Breast epithelium (tissue), 4 donors: ENCODE measurements around the gene FAM227A. TPM values are rescaled to one million over a fixed set of nuclear protein-coding genes. Genes with fewer than 3 reads are reported as not detected.

Experiments used
- DNase-seq, 2 donors: peaks; one replicate each; pipeline ENCODE4 v3.0.0-alpha.2; 2019; ENCODE audit warnings: low spot score in 2 of 2
- H3K27ac ChIP-seq, 2 donors: fragments of 200-600 bp; sonication (generic) in 1 of 2; one replicate each; pipeline ENCODE4 v1.5.1; 2016 to 2019; ENCODE audit warnings: mild to moderate bottlenecking in 1 of 2
- H3K27me3 ChIP-seq, 2 donors: fragments of 200-600 bp; sonication (generic) in 1 of 2; one replicate each; pipeline versions ENCODE4 v1.5.1 to v1.6.0; 2017 to 2019; ENCODE audit warnings: control low read depth in 1 of 2, mild to moderate bottlenecking in 1 of 2
- H3K36me3 ChIP-seq: fragments of 200-600 bp; one replicate; pipeline ENCODE4 v1.5.1; 2019
- H3K4me1 ChIP-seq, 2 donors: fragments of 200-600 bp; sonication (generic); one replicate each; pipeline ENCODE4 v1.5.1; 2016 to 2019; ENCODE audit warnings: control low read depth in 1 of 2
- H3K4me3 ChIP-seq, 3 donors: fragments of 200-600 bp; sonication (generic); 1 replicate in 2 of 3; 2 replicates in 1 of 3; pipeline ENCODE4 v1.5.1; 2016 to 2019; ENCODE audit warnings: mild to moderate bottlenecking in 3 of 3, moderate library complexity in 2 of 3
- H3K9me3 ChIP-seq, 2 donors: fragments of 200-600 bp; sonication (generic) in 1 of 2; one replicate each; pipeline ENCODE4 v1.5.1; 2016 to 2019; ENCODE audit warnings: control low read depth in 1 of 2
- CTCF ChIP-seq, 3 donors: fragments of 450-650 bp; IDR thresholded peaks; one replicate each; pipeline ENCODE4 v1.5.1; 2016 to 2017; ENCODE audit warnings: antibody characterized with exemption in 3 of 3, mild to moderate bottlenecking in 3 of 3, moderate library complexity in 3 of 3
- POLR2A ChIP-seq: fragments of 450-650 bp; IDR thresholded peaks from one replicate; pipeline ENCODE4 v1.6.1; 2016; ENCODE audit warnings: antibody characterized with exemption, mild to moderate bottlenecking, moderate library complexity
- POLR2AphosphoS5 ChIP-seq, 3 donors: sonication (generic); formaldehyde crosslinking; IDR thresholded peaks; one replicate each; pipeline ENCODE4 v1.6.1; 2017; ENCODE audit warnings: antibody characterized with exemption in 3 of 3
- intact Hi-C: fragments of 100-400 bp; cut with DNase I; formaldehyde crosslinking; loops from one replicate; pipeline ENCODE4 v1.15.1; 2023; ENCODE audit warnings: low total_unique reads
- total RNA-seq, 3 donors: library from RNA; depleted of rRNA; stranded (reverse); fragments of >200 nt; gene quantifications; one replicate each; pipeline ENCODE4 v1.1.0, GENCODE V29; 2016

FAM227A gene
- total RNA-seq, 3 donors from 2014 or later, result 0.16 to 7.9 (median 6.3) TPM

- intact Hi-C loops, result no loop called here
- DNase-seq, result peak in 1 of 2 donors; percentile 27
- no peak overlapping the region for H3K27ac ChIP-seq
- no peak overlapping the region for H3K4me3 ChIP-seq
- TF ChIP-seq CTCF (IDR thresholded peaks at IDR 0.05), result no peak
- no peak for TF ChIP-seq POLR2AphosphoS5 (IDR thresholded peaks at IDR 0.05)
- no peak for TF ChIP-seq POLR2A
- H3K36me3 ChIP-seq, result no peaks in the 10 kb centered on the region
- H3K9me3 ChIP-seq, result no peaks in the 10 kb centered on the region
- H3K4me1 ChIP-seq, result no peaks in the 10 kb centered on the region
- H3K27me3 ChIP-seq, result no peaks in the 10 kb centered on the region
These were observed 28.7 kb upstream of the FAM227A start for GRCh38 chr22:38684895-38685294.

- DNase-seq, result peak; percentile 72 to 85
- Histone ChIP-seq H3K27ac (peak within 1 kb of the TSS; percentile 50 to 80), H3K27me3 (no peaks in the 10 kb centered on the region), H3K4me3 (peak within 1 kb of the TSS; percentile 92 to 98 (median 95)), H3K9me3 (no peaks in the 10 kb centered on the region), H3K36me3 (no peaks in the 10 kb centered on the region), H3K4me1 (no peaks in the 10 kb centered on the region)
- no peak for TF ChIP-seq CTCF (IDR thresholded peaks at IDR 0.05)
- TF ChIP-seq POLR2A, result peak; percentile 37
- peak; percentile 71 to 88 (median 73) for TF ChIP-seq POLR2AphosphoS5 (IDR thresholded peaks at IDR 0.05)
- intact Hi-C loops, result no loop called here
These were observed 25.6 kb upstream of the FAM227A start, which contains the start of gene TOMM22 for GRCh38 chr22:38681582-38682335. Gene TOMM22, plus strand, starts transcription at chr22:38681957. Its CDS starts 22 bp downstream, at chr22:38681979.

GRCh38 chr22:38675833-38676232 is 19.6 kb upstream of the FAM227A start:
- Histone ChIP-seq H3K27ac (no peak overlapping the region), H3K4me1 (no peaks in the 10 kb centered on the region), H3K9me3 (no peaks in the 10 kb centered on the region), H3K4me3 (no peak overlapping the region), H3K36me3 (no peaks in the 10 kb centered on the region), H3K27me3 (no peaks in the 10 kb centered on the region)
- DNase-seq, result no peak
- intact Hi-C loops, result no loop called here
- no peak for TF ChIP-seq POLR2A

GRCh38 chr22:38674888-38675287 is 18.7 kb upstream of the FAM227A start:
- Histone ChIP-seq H3K27me3 (no peaks in the 10 kb centered on the region), H3K36me3 (no peaks in the 10 kb centered on the region), H3K9me3 (no peaks in the 10 kb centered on the region), H3K4me1 (no peaks in the 10 kb centered on the region), H3K27ac (peak overlapping the region; percentile 61 to 66), H3K4me3 (no peak overlapping the region)
- peak in 1 of 2 donors; percentile 78 for DNase-seq
- intact Hi-C loops, result no loop called here
- no peak for TF ChIP-seq CTCF (IDR thresholded peaks at IDR 0.05)
- peak in 1 of 3 donors; percentile 27 for TF ChIP-seq POLR2AphosphoS5 (IDR thresholded peaks at IDR 0.05)
- no peak for TF ChIP-seq POLR2A

- Histone ChIP-seq H3K27ac (peak overlapping the region; percentile 88 to 98), H3K36me3 (no peaks in the 10 kb centered on the region), H3K4me3 (peak overlapping the region; percentile 73 to 100 (median 93)), H3K27me3 (no peaks in the 10 kb centered on the region), H3K9me3 (no peaks in the 10 kb centered on the region), H3K4me1 (no peaks in the 10 kb centered on the region)
- intact Hi-C loops, result no loop called here
- no peak for TF ChIP-seq POLR2A
- no peak for TF ChIP-seq POLR2AphosphoS5 (IDR thresholded peaks at IDR 0.05)
- no peak for TF ChIP-seq CTCF (IDR thresholded peaks at IDR 0.05)
- DNase-seq, result no peak
These were observed 1.1 kb upstream of the FAM227A start for GRCh38 chr22:38657045-38657909.
